NB4 (cell line): ENCODE data around the gene PKNOX2.

Source experiments
- DNase-seq: peaks from one replicate; pipeline ENCODE4 v3.0.0; 2010; ENCODE audit warnings: low read depth
- H3K4me3 ChIP-seq: one replicate; pipeline ENCODE4 v1.5.1; 2011; ENCODE audit warnings: mild to moderate bottlenecking, low read depth, low read length, moderate library complexity
- MYC ChIP-seq: IDR thresholded peaks from 2 replicates; pipeline ENCODE4 v1.6.1; 2011; ENCODE audit warnings: low read depth, low read length
- POLR2A ChIP-seq: IDR thresholded peaks from 2 replicates; pipeline ENCODE4 v1.6.1; 2011; ENCODE audit warnings: mild to moderate bottlenecking; ENCODE audit not compliant: insufficient read length; ENCODE audit errors: extremely low read depth
- TF ChIP-seq, protein P1 (sequence below): IDR thresholded peaks from one replicate; pipeline ENCODE4 v1.5.1; 2012; ENCODE audit warnings: low read depth, low read length
- TF ChIP-seq, protein P2 (sequence below): IDR thresholded peaks from 2 replicates; pipeline ENCODE4 v1.6.1; 2011; ENCODE audit warnings: low read depth, low read length

The PKNOX2 gene

DNA sequence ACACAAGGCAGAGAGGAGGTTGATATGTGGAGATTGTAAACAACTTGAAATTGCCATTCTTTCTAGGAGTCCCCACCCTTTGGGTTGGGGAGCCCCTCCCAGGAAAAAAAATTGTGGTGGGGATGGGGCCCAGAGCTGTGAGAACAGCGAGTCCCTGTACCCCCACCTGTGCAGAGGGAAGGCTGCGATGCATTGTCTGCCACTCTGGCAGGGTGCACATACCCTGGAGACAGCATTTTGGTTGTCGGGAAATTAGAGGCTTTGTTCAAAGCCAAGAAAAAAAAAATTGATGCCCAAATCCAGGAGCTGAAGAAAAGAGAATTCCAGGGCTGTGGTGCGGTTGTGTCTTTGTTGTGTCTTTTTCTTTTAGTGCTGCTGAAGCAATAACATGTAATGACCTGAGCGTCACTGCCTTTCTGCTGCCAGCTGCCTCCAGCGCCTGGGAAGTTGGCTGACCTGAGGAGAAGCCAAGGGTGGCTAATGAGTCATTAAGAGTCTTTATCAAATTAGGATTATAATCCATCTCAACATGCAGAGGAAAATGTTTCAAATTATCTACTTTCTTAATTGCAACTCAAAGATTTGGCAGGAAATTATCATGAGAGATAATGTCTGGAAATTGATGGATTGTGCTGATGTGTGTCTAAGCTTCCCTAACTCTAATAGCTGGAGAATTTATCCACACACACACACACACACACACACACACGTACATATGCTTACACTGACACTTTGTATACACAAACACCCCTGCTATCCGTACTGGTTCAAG is 8.0 kb upstream of the PKNOX2 start:
- H3K4me3 ChIP-seq, result no peak overlapping the region
- TF ChIP-seq, protein P1, sequence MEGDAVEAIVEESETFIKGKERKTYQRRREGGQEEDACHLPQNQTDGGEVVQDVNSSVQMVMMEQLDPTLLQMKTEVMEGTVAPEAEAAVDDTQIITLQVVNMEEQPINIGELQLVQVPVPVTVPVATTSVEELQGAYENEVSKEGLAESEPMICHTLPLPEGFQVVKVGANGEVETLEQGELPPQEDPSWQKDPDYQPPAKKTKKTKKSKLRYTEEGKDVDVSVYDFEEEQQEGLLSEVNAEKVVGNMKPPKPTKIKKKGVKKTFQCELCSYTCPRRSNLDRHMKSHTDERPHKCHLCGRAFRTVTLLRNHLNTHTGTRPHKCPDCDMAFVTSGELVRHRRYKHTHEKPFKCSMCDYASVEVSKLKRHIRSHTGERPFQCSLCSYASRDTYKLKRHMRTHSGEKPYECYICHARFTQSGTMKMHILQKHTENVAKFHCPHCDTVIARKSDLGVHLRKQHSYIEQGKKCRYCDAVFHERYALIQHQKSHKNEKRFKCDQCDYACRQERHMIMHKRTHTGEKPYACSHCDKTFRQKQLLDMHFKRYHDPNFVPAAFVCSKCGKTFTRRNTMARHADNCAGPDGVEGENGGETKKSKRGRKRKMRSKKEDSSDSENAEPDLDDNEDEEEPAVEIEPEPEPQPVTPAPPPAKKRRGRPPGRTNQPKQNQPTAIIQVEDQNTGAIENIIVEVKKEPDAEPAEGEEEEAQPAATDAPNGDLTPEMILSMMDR, result no peak
- no peak for TF ChIP-seq MYC
- no peak for TF ChIP-seq POLR2A
- DNase-seq, result no peak

DNA sequence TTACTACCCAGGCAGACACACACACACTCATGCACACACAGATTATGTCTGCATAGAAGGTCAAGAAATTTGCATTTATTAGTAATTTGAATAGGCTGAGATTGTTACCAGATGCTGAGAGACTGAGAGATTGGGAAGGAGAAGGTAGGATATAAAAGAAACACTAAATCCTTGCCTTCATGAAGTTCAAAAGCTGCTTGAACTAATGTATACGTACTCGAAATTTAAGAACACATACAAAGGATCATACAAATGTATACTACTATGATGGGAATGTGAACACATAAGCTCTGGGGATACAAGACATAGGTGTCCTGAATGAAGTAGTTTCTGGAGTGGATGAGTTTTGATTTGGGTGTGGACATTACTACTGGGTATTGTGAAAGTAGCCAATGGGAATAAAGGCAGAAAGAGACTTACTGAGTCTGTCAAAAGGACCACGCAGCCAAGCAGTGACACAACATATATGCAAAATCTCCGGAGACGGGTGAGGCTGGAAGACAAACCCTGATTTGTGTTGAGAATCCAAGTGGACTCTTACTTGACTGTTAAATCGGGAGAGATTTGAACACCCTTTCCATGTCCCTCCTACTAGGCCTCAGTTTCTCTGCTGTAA is 7.3 kb upstream of the PKNOX2 start:
- H3K4me3 ChIP-seq, result no peak overlapping the region
- no peak for DNase-seq
- TF ChIP-seq, protein P2, sequence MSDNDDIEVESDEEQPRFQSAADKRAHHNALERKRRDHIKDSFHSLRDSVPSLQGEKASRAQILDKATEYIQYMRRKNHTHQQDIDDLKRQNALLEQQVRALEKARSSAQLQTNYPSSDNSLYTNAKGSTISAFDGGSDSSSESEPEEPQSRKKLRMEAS, result no peak
- TF ChIP-seq, protein P1, result no peak
- no peak for TF ChIP-seq MYC

DNA sequence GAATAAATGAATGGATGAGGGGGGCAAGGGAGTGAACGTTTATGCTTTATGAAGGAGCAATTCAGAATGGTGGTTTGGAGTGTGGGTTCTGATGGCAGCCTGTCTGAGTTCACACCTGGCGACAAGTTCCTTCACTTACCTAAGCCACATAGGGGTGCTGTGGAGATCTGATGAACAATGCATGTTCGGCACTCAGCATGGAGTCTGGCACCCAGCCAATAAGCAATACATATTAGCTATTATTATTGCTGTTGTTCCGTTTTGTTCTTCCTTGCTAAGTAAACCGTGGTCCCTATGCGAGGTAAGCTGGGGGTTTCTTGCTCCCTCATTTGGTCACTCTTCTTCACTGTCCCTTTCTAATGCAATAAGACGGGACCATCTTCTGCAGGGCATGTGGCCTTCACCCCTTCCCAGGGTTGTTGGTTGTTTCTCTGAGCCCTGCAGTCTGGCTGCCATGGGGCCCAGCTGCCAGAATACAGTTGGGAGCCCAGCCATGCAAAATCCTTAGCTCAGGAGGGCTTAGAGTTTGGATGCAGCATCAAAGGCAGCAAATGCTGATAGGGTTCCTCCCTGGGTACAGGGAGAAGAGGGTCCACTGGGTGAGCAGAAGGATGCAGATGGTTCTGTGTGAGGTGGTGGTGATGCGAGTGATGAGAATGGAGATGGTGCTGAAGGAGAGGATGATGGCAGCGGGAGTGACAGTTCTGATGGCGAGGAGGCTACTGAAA is 6.4 kb upstream of the PKNOX2 start:
- no peak overlapping the region for H3K4me3 ChIP-seq
- DNase-seq, result no peak
- TF ChIP-seq, protein P2, result no peak
- TF ChIP-seq POLR2A (no peak), MYC (no peak)
- TF ChIP-seq, protein P1, result no peak

DNA sequence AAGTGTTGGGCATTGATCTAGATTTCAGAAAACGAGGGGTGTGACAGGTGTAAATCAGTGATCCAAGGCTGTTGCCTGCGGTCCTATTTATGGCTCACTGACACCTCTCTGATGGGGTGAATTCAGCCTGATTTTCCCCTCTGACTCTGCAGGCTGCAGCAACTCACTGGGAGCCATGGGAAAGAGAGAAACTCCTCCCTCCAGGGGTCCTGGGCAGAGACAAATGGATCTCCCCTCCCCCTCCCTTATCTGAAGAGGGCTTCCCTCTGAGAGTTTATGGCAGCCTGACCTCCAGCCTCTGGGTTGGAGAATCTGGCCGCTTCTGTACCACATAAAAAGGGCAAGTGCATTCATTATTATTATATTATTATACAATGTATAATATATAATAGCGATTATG is 1.8 kb upstream of the PKNOX2 start:
- TF ChIP-seq, protein P2, result no peak
- TF ChIP-seq, protein P1, result no peak
- TF ChIP-seq MYC (no peak), POLR2A (no peak)
- no peak for DNase-seq
- H3K4me3 ChIP-seq, result no peak overlapping the region

DNA sequence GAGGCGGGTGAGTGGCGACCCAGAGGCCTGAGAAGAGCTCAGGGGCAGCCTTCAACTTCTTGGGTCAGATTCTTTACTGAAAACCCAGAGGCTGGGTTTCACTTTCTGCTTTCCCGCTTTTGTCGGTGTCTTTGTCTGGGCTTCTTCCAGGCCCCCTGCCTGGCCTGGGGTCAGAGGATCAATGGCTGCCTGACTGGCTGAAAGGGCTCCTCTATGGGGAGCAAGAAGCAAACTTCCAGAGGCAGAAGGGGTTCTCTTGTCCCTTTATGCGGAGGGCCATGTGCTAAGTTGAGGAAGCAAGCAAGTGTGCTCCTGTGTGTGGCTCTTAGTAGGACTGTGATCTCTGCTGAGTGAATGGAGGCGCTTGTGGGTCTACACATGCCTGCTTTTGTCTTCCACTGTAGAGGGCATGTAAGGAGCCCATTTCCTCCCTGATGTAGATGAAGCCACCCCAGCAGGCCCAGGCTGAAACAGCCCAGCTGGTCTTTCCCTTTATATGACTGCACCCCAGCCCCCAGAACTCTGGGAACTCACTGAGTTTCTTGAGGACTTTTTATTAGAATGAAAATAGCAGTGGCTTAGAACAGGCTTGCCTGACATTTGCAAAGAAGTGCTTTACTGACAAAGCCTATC is 1.0 kb upstream of the PKNOX2 start:
- H3K4me3 ChIP-seq, result no peak overlapping the region
- DNase-seq, result no peak
- TF ChIP-seq, protein P2, result no peak
- no peak for TF ChIP-seq MYC
- TF ChIP-seq, protein P1, result no peak
